NCI-H2029 (cell line): ENCODE measurements around the gene KRTAP4-2.
"Not testable (repeated sequence)": the region's sequence is repeated elsewhere in the genome, so short reads cannot be mapped to it uniquely, and the experiment has no call there.

Experiments
- DNase-seq: peaks from one replicate; lab custom pipeline; 2025; lab: John Stamatoyannopoulos, UW

Gene KRTAP4-2

DNA sequence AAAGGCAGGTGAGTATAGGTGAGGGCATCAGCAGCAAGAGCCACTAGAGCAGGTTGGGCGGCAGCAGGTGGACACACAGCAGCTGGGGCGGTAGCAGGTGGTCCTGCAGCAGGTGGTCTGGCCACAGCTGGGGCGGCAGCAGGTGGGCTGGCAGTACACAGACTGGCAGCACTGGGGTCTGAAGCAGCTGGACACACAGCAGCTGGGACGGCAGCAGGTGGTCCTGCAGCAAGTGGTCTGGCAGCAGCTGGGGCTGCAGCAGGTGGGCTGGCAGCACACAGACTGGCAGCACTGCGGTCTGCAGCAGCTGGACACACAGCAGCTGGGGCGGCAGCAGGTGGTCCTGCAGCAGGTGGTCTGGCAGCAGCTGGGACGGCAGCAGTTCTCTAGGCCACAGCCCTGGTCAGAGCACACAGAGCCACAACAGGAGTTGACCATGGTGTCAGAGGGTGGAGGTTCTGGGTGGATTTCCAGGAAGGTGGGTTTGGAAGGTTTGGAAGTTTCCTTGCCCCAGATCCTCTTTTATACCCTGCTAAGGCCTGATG, at the start of gene KRTAP4-2:
Gene KRTAP4-2 (minus strand): TSS at position 495 of the 545 bp plus-strand sequence. CDS start 57 bp downstream, at position 438.
- no peak for DNase-seq

DNA sequence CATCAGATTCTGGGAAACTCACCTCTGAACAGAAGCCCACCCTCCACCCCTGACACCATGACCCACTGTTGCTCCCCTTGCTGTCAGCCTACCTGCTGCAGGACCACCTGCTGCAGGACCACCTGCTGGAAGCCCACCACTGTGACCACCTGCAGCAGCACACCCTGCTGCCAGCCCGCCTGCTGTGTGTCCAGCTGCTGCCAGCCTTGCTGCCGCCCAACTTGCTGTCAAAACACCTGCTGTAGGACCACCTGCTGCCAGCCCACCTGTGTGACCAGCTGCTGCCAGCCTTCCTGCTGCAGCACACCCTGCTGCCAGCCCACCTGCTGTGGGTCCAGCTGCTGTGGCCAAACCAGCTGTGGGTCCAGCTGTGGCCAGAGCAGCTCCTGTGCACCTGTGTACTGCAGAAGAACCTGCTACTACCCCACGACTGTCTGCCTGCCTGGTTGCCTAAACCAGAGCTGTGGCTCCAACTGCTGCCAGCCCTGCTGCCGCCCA, 48.6 kb upstream of the KRTAP4-2 start, which contains the start of gene KRTAP9-2:
Gene KRTAP9-2 (plus strand): TSS at position 51 of the 498 bp plus-strand sequence. CDS start 7 bp downstream, at position 58.
- DNase-seq = not testable (repeated sequence)

GRCh38 chr17:41226051-41226450, 48.0 kb upstream of the KRTAP4-2 start:
- no peak for DNase-seq

GRCh38 chr17:41223821-41224220, 45.8 kb upstream of the KRTAP4-2 start:
- DNase-seq = no peak

DNA sequence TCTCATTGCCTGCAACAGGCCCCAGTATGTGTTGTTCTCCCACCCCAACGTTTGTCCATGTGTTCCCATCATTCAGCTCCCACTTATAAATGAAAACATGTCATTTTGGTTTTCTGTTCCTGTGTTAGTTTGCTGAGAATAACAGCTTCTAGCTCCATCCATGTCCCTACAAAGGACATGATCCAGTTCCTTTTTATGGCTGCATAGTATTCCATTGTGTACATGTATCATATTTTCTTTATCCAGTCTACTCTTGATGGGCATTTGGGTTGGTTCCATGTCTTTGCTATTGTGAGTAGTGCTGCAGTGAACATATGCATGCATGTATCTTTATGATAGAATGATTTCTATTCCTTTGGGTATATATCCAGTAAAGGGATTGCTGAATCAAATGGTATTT, 37.7 kb upstream of the KRTAP4-2 start:
- DNase-seq = no peak

DNA sequence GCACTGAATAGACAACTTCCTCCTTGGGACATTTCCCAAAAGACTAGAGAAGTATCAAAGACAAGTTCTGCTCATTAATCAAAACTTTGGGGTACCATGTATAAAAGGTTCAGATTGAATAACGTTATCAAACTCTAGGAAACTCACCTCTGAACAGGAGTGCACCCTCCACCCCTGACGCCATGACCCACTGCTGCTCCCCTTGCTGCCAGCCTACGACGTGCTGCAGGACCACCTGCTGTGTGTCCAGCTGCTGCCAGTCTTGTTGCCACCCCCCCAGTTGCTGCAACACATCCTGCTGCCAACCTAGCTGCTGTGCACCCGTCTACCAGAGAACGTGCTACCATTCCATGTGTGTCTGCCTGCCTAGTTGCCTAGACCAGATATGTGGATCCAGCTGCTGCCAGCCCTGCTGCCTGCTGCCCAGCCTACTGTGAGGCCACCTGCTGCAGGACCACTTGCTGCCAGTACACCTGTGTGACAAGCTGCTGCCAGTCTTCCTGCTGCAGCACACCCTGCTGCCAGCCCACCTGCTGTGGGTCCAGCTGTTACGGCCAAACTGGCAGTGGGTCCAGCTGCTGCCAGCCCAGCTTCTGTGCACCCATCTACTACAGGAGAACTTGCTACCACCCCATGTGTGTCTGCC, 34.6 kb upstream of the KRTAP4-2 start:
- DNase-seq = peak; percentile 67

GRCh38 chr17:41211845-41212466, 33.9 kb upstream of the KRTAP4-2 start:
- DNase-seq = peak; percentile 72

DNA sequence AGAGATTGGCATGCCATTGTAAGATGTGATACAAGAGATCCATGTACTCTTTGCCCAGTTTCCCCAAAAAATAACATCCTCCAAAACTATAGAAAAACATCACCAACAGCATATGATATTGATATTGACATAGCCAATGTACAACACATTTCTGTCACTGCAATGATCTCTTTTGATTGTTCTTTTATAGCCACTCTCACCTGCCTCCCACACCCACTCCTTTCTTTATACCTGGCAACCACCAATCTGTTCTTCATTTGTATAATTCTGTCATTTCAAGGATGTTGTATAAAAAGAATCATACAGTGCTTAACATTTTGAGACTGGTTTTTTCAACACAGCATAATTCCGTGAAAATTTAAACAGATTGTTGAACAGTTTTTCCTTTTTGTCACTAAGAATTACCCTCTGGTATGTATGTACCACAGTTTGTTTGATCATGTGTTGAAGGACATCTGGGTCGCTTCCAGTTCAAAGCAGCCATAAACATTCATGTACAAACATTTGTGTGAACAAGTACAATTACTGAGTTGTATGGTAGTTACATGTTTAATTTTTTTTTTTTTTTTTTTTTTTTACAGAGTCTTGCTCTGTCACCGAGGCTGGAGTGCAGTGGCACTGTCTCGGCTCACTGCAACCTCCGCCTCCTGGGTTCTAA, 21.5 kb upstream of the KRTAP4-2 start:
- DNase-seq = peak; percentile 17

DNA sequence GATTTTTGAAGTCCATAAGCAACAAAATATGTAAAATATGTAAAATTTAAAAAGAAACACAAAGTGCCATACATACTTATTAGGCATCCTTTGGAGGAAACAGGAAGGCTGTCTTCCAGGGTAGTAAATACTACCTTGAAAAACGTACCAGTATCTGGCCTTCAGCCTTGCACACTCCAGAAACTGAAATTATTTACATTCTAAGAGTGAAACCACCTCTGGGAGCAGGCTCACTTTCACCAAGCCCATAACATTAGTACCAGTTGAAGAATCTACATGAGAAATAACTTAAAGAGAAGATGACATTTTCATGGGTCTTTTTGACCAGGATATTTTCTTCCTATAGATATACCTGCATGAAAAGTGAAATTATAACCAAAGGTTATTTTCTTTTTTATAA, 18.0 kb upstream of the KRTAP4-2 start:
- DNase-seq = no peak

GRCh38 chr17:41190328-41190727, 12.3 kb upstream of the KRTAP4-2 start:
- DNase-seq = peak; percentile 18

- not testable (repeated sequence) for DNase-seq
These were observed 11.9 kb upstream of the KRTAP4-2 start, which contains the start of gene KRTAP9-1 for GRCh38 chr17:41189837-41190318. TSS of gene KRTAP9-1 (plus strand) at chr17:41189887. CDS start at chr17:41189887, 0 bp downstream.

- DNase-seq = no peak
These were observed 8.9 kb upstream of the KRTAP4-2 start for GRCh38 chr17:41186872-41187271.

GRCh38 chr17:41185001-41185400, 7.0 kb upstream of the KRTAP4-2 start:
- no peak for DNase-seq

DNA sequence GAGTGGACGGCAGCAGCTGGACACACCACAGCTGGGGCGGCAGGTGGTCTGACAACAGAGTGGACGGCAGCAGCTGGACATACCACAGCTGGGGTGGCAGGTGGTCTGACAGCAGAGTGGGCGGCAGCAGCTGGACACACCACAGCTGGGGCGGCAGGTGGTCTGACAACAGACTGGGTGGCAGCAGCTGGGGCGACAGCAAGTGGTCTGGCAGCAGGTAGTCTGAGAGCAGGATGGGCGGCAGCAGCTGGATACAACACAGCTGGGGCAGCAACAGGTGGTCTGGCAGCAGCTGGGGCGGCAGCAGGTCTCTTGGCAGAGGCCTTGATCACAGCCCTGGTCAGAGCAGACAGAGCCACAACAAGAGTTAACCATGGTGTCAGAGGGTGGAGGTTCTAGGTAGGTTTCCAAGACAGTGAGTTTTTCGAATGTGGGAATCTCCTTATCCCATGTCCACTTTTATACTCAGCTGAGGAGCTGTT, 6.5 kb upstream of the KRTAP4-2 start, which contains the start of gene KRTAP4-1:
Gene KRTAP4-1 (minus strand): TSS at position 432 of the 482 bp plus-strand sequence. CDS start 57 bp downstream, at position 375.
- no peak for DNase-seq

DNA sequence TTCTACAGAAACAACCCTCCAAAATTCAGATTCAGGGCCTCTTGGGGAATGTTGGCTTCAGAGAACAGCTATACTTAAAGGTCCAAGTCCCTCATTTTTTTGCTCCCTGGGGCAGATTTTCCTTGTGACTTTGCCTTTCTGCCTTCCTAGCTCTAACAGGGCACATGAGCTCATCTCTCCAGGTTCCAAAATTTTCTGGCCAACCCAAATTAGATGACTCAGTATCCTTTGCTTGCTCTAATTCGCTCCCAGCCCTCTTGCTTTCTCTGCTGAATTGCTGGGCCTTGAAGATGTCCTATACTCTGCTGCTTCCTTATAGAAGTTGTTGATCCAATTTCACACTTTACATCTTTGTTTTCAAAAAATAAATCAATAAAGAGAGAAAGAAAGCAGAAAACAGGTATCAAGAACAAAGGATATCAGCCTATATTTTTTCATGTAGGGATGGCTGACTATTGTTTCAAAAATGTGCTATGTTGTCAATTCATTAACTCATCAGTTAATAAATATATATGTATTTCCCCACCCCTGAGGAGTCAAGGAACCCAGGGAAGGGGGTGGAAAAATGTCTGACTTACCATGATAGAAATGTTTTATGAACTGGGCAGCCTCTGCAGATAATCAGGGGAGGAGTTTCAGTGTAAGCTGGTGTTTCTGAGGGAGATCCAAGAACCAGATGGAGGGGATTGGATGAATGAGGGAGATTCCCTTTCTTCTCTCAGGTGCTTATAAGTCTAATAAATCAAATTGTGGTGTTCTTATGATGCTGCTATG, 1.0 kb upstream of the KRTAP4-2 start:
- no peak for DNase-seq

GRCh38 chr17:41178341-41178740, 320 bp upstream of the KRTAP4-2 start:
- no peak for DNase-seq

DNA sequence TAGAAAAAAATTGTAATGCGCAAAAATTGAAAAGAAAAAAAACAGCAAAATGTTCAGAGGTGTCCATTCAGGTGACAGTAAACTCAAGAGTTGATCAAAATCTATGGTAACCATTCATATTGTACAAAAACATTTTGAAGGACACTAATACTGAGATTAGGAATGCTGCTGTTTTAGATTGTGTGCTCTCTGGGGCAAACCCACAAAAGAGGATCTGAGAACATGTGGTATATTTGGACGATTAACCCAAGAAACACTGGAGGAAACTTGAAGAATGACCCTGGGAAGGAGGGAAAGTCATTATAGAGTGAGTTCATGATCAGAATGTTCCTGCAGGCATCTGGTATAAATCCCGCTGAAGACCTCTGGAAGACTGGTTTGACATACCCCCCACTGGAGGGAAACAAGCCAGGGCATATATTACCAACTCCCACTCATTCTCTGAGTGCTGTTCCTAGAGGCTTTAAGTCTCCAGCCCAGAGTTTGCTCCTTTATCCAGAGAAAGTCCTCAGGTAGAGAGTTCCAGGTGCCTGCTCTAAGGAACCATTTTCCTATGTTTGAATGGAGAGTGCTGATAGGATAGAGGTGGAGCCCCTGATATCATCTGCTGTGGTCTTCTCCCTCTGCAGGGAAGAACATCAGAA, 1.2 kb downstream of the KRTAP4-2 start:
- DNase-seq = no peak

DNA sequence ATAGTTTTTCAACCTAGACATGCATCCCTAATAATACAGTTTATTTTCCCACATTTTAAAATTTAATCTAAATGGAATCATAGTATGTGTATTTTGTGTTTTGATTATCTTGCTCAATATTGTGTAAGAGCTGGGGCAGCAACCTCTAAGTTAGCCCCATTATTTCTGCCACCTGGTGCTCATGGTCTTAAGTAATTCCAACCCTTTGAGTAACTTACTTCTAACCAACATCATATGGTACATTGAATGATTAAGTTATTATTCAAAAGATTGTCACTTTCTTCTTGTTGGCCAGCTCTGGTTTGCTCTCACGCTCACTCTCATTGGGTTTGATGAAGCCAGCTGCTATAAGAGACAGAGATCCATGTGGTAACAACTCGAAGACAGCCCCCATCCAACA, 6.1 kb downstream of the KRTAP4-2 start:
- no peak for DNase-seq

DNA sequence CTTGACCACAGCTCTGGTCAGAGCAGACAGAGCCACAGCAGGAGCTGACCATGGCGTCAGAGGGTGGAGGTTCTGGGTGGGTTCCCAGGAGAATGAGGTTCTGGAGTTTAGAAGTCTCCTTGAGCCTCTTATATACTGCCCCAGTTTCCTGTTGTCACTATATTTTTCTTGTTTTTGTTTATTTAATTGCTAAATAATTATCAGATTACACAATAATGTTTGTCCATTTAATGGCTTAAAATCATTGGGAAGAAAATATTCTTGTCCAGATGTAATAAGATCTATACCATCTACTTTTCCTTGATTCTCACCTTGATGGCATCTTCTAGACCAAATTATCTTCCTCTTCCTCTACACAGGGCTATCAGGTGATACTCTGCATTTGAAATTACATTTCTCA, 9.9 kb downstream of the KRTAP4-2 start, which contains the start of gene KRTAP4-3:
Gene KRTAP4-3 (minus strand): TSS at position 101 of the 400 bp plus-strand sequence. CDS start 49 bp downstream, at position 52.
- DNase-seq = no peak

GRCh38 chr17:41167561-41167960, 10.5 kb downstream of the KRTAP4-2 start:
- no peak for DNase-seq

GRCh38 chr17:41163828-41164227, 14.2 kb downstream of the KRTAP4-2 start:
- DNase-seq = no peak
